HPDE6-E6E7 (cell line): ENCODE results near the gene MYO16.
A peak's percentile ranks its signal among the peaks of the same experiment; 100 is the strongest.
"Not testable (repeated sequence)": the region's sequence is repeated elsewhere in the genome, so short reads cannot be mapped to it uniquely, and the experiment has no call there.

Experiments used
- DNase-seq: peaks from one replicate; pipeline ENCODE4 v3.0.0; 2011; ENCODE audit warnings: missing footprints; ENCODE audit errors: extremely low spot score

MYO16 gene

GRCh38 chr13:108889324-108889984, 260.0 kb downstream of the MYO16 start:
- DNase-seq: no peak

- no peak for DNase-seq
These were observed 265.9 kb downstream of the MYO16 start for GRCh38 chr13:108895220-108895704.

DNA sequence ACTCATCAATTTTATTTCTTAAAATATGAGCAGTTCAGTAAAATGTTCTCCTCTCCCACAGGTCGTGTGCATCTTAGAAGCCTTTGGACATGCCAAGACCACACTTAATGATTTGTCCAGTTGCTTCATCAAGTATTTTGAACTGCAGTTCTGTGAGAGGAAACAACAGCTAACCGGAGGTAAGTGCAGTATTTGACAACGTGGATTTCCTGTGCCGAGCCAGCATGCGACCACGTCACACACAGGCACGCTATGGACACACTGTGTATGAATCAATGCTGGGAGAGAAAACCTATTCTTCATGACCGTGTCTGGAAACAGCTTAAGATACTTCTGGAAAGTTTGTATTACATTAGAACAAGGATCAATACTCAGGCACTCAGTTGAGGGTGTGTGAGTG, 268.5 kb downstream of the MYO16 start:
- no peak for DNase-seq

- peak; percentile 26 for DNase-seq
These were observed 273.2 kb downstream of the MYO16 start for GRCh38 chr13:108902405-108903155.

- DNase-seq: no peak
These were observed 274.2 kb downstream of the MYO16 start for GRCh38 chr13:108903613-108904012.

DNA sequence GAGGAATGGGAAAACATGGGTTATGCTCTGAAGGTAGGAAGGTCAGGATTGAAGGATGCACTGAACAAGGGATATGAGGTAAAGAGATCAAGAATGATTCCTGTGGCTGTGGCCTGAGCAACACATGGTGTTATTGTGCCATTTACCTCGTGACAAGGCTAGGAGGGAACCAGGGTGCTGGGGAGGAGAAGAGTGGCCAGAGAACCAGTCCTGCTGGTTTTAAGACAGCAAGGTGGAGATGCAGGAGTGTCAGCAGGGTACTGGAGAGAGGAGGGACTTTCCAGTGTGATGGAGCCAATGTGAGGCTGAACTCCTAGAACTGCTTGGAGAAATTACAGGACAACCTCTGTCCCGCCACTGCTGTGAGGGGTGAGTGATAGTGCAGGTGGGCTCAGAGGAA, 282.4 kb downstream of the MYO16 start:
- DNase-seq: peak; percentile 45

- DNase-seq: not testable (repeated sequence)
These were observed 284.3 kb downstream of the MYO16 start for GRCh38 chr13:108913731-108914130.

DNA sequence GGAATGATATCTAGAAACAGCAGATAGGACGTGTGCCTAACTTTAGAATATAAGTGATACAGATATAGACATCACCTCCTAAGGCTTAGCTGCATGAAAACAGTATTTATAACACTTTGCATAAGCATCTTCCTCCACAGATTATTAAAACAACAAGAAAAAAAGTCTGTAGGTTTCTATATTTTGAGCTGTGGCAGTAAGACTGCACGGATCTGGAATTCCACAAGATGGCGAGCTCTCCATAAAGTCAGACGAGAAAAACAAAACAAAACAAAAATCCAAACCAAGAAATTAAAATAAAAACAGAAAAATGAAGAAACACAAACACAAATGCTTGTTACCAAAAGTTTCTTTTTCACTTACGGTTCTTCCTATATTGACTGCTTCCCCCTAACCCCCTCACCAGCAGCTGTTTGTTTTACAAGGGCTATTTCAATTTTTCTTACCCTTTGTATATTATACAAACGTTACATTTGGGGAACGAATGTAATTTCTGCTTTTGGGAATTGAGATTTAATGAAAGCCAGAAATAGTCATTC, 285.8 kb downstream of the MYO16 start:
- no peak for DNase-seq

DNA sequence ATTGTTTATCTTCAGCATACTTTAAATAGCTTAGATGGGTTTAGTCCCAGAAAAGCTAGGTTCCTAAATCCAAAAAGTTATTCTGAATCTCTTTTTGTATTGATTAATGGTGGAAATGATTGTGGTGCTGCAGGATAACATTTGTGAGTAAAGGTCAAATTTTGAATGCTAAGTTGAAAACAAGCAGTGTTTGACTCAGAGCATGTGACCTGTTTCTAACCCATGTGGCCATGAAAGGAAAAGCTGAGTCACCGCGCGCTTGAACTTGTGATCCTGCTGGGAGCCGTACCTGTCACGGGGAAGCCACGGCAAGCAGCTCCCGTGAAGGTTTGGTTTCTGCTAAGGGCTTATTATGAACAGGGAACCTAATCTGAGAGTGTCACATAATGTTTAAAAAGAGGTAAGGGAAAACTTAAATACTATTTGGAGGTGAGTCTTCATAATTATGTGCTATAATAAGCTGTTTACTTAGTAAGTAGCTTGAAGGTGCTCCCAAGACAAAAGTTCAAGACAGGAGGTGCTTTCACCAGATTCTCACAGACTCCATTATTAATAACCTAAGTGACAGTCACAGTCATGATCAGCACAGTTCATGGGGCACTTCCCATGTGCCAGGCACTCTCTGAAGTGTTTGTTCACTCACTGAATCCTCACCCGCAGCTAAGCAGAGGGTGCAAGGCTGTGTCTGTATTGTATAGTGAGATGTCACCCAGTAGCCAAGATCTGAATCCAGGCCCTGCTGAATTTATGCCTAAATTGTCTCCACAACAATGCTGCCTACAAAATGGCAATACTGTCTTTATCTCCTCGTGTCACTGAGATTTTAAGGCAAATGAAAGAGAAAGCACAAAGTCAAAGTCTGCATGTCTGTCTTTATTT, 286.5 kb downstream of the MYO16 start:
- peak; percentile 91 for DNase-seq

DNA sequence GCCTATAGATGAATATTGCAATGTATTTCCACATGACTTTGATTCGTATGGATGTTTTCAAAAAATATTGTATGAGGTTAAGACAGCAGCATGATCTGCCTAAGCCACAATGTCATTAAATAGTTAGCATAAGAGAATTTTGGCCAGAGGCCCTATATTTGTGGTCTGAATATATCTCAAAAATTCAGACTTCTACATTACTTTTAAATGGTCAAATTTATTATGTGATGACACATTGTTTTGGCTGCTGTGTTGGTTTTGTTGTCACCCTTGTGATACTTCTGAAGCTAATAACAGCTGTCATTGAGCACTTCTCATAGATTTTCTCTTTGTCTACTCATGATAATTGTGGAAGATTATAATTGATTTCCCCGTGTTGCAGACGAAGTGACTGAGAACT, 288.2 kb downstream of the MYO16 start:
- DNase-seq: no peak

DNA sequence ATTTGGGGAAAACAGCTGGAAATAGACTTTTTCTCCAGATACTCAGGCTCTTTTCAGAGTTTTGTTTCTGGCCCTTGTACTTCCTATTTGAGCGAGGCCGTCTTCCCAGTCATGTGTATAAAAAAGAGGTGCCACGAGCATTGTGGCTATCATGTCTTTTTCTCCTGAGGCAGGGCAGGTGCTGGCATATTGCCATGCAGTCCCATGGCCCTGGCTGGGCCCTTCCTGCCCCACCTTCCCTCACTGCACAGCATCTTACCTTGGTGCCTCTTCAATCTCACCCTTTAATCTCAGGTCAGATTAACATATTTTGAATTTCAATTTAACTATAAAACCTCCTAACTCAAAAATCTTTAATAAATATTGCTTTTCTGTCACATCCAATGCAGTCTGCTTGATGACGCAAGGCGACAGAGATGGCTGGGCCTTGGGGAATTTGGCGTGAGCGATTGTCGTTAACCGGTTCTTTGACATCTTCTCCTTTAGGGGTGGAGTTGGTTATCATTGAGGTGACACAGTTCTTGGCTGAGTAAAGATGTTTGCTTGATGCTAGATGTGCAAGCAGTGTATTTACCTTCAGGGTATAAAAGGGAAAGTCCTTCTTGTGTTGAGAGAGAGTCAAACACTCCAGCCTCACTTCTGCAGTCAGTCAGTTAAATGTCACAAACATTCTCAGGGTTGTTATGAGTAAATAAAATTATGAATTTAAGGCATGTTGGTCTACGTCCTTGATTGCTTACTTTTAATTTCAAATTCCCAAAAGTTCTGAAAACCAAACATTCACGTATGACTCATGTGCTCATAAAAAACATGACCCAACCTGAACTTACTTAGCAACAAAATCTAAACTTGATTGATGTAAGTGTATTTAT, 289.9 kb downstream of the MYO16 start:
- no peak for DNase-seq

- no peak for DNase-seq
These were observed 290.7 kb downstream of the MYO16 start for GRCh38 chr13:108920137-108920536.

DNA sequence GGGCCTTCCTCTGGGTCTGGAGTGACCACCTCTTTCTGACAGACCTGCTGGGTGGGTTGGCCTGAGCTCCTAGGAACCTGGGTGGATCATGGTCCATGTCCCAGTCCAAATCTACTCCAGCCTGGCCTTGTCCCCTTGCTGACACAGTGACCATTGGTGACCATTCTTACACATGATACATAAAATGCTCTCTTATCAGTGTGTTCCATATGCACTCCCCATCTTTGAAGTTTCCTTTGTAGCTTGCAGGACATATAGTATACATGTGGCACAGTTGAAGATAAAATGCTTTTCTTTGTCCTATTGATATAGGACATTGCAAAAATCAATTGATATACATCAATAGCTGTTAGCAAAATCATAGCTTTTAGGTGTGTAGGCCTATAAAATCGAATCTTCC, 291.8 kb downstream of the MYO16 start:
- no peak for DNase-seq

DNA sequence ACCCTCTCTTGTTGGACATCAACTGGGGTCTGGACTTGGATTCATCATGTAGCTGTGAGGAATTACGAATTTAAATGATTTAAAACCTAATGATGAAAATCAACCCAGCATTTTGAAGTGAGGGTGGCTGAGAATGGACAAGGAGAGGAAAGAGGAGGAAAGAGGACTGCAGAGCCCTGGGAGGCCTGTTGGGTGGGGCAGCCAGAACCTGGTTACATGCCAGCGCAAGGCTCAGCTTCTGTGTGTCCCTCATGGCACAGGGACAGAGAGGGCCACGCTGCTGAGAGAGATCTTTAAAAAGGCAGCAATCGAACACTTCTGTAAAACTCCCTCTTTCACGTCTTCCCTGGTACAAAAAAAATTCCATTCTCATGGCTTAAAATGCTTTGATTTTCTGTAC, 292.7 kb downstream of the MYO16 start:
- no peak for DNase-seq

- no peak for DNase-seq
These were observed 294.1 kb downstream of the MYO16 start for GRCh38 chr13:108923386-108924047.

DNA sequence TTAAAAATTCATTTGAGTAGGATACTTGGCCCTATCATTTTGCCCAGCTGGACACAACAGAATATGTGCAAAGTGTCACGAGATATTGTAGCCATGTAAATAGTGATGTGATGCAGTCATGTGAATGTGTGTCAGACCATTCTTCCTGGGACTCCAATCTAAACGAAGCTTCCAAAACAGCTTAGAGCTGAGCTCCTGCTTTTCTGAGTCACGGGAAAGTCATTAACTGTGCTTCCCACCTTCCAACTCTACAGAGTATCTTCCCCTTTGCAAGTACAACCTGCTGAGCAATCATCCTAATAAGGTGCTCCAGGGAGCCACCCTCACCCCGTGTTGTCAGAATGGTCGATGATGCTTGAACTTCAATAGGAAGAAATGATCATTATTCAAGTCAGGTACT, 294.7 kb downstream of the MYO16 start:
- DNase-seq: no peak

GRCh38 chr13:108924541-108924940, 295.1 kb downstream of the MYO16 start:
- no peak for DNase-seq

DNA sequence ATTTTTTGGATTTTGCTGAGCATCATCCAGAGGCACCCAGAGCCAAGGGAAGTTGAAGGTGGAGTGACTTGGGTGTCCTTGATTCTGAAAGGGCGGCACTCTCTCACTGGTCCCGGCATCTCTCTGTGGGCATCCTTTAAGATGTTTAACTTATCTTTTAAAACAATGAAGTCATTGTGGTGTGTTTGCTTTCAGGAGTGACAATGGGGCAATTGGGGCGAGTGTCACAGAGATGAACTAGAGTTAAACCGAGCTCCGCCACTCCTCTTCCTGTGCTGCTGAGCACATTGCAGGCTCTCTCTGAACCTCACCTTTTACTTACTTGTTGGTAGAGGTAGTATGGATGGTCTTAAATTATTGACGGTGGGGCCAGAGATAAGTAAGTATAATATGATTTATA, 295.7 kb downstream of the MYO16 start:
- no peak for DNase-seq

DNA sequence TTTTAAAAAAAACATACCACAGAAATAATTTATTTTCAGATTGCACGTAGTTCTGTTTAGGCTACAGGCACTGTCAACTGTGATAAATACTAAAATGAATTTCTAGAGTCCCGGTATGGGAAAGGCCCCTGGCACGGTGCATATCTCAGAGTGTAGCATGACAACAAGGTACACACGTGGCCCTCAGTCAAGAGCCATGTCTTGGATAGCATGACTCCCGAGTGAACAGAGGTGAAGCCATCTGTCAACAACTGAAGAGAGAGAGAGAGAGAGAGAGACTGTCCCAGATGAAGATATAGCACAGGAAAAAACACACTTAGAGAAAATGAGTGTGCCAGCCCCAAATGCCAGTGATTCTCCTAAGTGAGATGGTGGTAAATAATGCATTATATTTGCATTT, 297.5 kb downstream of the MYO16 start:
- DNase-seq: no peak

GRCh38 chr13:108927615-108928014, 298.2 kb downstream of the MYO16 start:
- DNase-seq: no peak
